ENCODE results near the gene WRAP53. TPM values are rescaled to one million over a fixed set of nuclear protein-coding genes. Genes with fewer than 3 reads are reported as not detected.
A peak's percentile ranks its signal among the peaks of the same experiment; 100 is the strongest.

Gene WRAP53
- total RNA-seq, 1 donor from 2014 or later = 17.1 TPM

DNA sequence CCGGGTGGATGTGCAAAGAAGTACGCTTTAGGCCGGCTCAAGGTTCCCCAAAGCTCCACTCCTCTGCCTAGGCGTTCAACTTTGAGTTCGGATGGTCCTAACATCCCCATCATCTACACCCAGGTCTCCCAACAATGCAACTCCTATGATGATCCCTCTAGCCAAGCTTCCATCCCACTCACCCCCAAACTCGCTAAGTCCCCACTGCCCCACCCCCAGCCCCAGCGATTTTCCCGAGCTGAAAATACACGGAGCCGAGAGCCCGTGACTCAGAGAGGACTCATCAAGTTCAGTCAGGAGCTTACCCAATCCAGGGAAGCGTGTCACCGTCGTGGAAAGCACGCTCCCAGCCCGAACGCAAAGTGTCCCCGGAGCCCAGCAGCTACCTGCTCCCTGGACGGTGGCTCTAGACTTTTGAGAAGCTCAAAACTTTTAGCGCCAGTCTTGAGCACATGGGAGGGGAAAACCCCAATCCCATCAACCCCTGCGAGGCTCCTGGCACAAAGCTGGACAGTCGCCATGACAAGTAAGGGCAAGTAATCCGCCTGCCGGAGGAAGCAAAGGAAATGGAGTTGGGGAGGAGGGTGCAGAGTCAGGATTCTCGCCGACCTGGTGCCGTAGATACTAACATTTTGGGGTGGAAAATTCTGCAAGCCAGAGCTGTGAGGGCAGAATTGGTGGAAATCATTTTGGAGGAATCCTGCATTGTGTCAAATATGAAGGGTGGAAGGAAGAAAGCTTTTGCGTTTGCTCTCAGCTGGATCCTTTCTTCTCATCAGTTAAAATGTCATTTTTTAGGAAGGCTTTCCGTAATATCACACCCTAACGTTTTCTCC lies 987 bp upstream of the WRAP53 start, which contains the start of gene TP53:
Gene TP53 (minus strand): TSS at position 419 of the 836 bp plus-strand sequence. CDS start 10,896 bp downstream, outside the sequence.
- DNase-seq (peak; percentile 79), ATAC-seq (ENCODE audit: low read depth) (peak; percentile 53)
- CTCF ChIA-PET = interaction anchor here (0.7 to 4.2 kb wide), 19 partner anchors 9 to 336 kb away, joined by 3 to 40 read pairs (median 6); partner anchors contain the start of genes ATP1B2, CNTROB, FXR2 and MPDU1
- intact Hi-C loops (cut with micrococcal nuclease) = loop anchor here (1.0 to 10.0 kb wide), 9 partner anchors 37 to 538 kb away; partner anchors contain the start of genes ATP1B2, EIF5A, KDM6B and PER1
- TF ChIP-seq, protein P1, sequence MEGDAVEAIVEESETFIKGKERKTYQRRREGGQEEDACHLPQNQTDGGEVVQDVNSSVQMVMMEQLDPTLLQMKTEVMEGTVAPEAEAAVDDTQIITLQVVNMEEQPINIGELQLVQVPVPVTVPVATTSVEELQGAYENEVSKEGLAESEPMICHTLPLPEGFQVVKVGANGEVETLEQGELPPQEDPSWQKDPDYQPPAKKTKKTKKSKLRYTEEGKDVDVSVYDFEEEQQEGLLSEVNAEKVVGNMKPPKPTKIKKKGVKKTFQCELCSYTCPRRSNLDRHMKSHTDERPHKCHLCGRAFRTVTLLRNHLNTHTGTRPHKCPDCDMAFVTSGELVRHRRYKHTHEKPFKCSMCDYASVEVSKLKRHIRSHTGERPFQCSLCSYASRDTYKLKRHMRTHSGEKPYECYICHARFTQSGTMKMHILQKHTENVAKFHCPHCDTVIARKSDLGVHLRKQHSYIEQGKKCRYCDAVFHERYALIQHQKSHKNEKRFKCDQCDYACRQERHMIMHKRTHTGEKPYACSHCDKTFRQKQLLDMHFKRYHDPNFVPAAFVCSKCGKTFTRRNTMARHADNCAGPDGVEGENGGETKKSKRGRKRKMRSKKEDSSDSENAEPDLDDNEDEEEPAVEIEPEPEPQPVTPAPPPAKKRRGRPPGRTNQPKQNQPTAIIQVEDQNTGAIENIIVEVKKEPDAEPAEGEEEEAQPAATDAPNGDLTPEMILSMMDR (IDR thresholded peaks at IDR 0.05) = no peak
- no peaks in the 10 kb centered on the region for H3K27me3 Mint-ChIP-seq
- peaks cover 37% of the 10 kb centered on the region for H3K36me3 Mint-ChIP-seq (ENCODE audit: low read depth)
- POLR2A ChIA-PET = interaction anchor here (0.5 to 5.9 kb wide), 79 partner anchors 13 to 1171 kb away, joined by 3 to 109 read pairs (median 7); partner anchors contain the start of genes ACADVL, ACAP1, ATP1B2 and BORCS6
- no peaks in the 10 kb centered on the region for H3K9me3 Mint-ChIP-seq
- peak within 1 kb of the TSS; percentile 99 for H3K27ac Mint-ChIP-seq
- peaks cover 53% of the 10 kb centered on the region for H3K4me1 Mint-ChIP-seq
- H3K4me3 Mint-ChIP-seq = peak within 1 kb of the TSS; percentile 97

DNA sequence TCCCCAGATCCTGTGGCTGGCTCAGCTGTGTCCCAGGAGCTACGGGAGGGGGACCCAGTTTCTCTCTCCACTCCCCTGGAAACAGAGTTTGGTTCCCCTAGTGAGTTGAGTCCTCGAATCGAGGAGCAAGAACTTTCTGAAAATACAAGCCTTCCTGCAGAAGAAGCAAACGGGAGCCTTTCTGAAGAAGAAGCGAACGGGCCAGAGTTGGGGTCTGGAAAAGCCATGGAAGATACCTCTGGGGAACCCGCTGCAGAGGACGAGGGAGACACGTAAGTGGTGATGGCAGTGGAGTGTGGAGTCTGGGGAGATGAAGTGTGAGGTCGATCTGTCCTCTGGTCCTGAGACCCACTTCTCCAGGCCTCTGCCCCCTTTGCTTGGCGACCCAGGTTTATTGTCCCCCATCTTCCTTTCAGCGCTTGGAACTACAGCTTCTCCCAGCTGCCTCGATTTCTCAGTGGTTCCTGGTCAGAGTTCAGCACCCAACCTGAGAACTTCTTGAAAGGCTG lies 585 bp downstream of the WRAP53 start:
- peak overlapping the region; percentile 97 for H3K4me3 Mint-ChIP-seq
- intact Hi-C loops (cut with micrococcal nuclease) = loop anchor here (1.0 to 10.0 kb wide), 12 partner anchors 57 to 642 kb away; partner anchors contain the start of genes ALOXE3, CNTROB, NEURL4 and PER1
- H3K9me3 Mint-ChIP-seq = no peaks in the 10 kb centered on the region
- DNase-seq (no peak), ATAC-seq (ENCODE audit: low read depth) (no peak)
- TF ChIP-seq, protein P1 (IDR thresholded peaks at IDR 0.05) = no peak
- H3K36me3 Mint-ChIP-seq (ENCODE audit: low read depth) = peaks cover 38% of the 10 kb centered on the region
- H3K27ac Mint-ChIP-seq = peak overlapping the region; percentile 99
- POLR2A ChIA-PET = interaction anchor here (0.5 to 5.9 kb wide), 16 partner anchors 14 to 534 kb away, joined by 3 to 109 read pairs (median 24); partner anchors contain the start of genes ATP1B2, CNTROB, CYB5D1 and EFNB3
- CTCF ChIA-PET = interaction anchor here (0.6 to 4.2 kb wide), 4 partner anchors 56 to 410 kb away, joined by 4 to 40 read pairs (median 13); partner anchors contain the start of genes SENP3 and TMEM102
- H3K4me1 Mint-ChIP-seq = peaks cover 46% of the 10 kb centered on the region
- H3K27me3 Mint-ChIP-seq = no peaks in the 10 kb centered on the region

DNA sequence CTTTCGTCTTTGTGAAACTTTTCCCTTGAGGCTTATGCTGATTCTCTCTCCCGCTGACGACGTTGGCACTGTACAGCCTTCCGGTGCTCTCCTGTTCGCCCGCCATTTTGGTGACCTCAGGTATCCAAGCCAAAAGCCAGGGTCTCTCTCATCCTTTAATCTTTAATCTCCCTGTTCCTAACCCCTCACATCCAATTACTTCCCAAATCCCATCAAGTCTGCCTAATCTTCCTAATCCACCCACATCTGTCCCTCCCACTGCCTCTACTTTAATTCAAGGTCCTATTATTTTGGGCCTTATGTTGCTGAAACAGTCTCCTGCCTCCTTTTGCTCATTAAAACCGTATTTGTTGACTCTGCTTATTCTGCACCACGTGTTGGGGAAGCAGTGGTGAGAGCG lies 7.3 kb downstream of the WRAP53 start:
- Mint-ChIP-seq H3K36me3 (ENCODE audit: low read depth) (peaks cover 32% of the 10 kb centered on the region), H3K27me3 (no peaks in the 10 kb centered on the region), H3K27ac (no peak overlapping the region), H3K4me1 (no peaks in the 10 kb centered on the region), H3K4me3 (no peak overlapping the region), H3K9me3 (no peaks in the 10 kb centered on the region)
- ATAC-seq (ENCODE audit: low read depth) (no peak), DNase-seq (no peak)
- POLR2A ChIA-PET = no interaction called here
- intact Hi-C loops (cut with micrococcal nuclease) = no loop called here
- CTCF ChIA-PET = no interaction called here
- TF ChIP-seq, protein P1 (IDR thresholded peaks at IDR 0.05) = no peak

DNA sequence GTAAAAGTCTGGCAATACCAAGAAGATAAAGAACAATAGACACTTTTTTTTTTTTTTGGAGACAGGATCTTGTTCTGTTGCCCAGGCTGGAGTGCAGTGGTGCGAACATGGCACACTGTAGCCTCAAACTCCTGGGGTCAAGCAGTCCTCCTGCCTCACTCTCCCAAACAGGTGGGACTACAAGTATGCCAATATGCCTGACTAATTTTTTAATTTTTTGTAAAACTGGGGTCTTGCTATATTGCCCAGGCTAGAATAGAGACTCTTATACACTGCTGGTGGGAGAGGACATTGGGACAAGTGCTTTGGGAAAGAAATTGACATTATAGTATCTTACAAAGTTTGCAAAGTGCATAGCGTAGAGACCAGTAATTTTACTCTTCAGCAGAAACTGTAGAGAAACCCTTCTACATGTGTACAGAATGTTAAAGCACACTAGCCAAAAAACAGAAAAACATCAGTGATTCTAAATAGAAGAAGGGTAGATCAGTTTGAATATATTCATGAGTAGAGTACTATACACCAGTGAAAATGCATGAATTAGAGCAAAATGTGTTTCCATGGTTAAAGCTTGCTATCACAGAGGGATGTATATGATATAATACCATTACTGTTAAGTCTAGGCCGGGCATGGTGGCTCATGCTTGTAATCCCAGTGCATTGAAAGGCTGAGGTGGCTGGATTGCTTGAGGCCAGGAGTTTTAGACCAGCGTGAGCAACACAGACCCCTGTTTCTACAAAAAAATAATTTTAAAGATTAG lies 9.7 kb downstream of the WRAP53 start:
- CTCF ChIA-PET = no interaction called here
- H3K4me3 Mint-ChIP-seq = no peak overlapping the region
- H3K36me3 Mint-ChIP-seq (ENCODE audit: low read depth) = peaks cover 49% of the 10 kb centered on the region

More for the DNA sequence above, 9.7 kb downstream of the WRAP53 start:
- TF ChIP-seq, protein P1 (IDR thresholded peaks at IDR 0.05) = no peak
- no peaks in the 10 kb centered on the region for H3K4me1 Mint-ChIP-seq
- H3K9me3 Mint-ChIP-seq = no peaks in the 10 kb centered on the region
- H3K27ac Mint-ChIP-seq = no peak overlapping the region
- DNase-seq = no peak
- no peaks in the 10 kb centered on the region for H3K27me3 Mint-ChIP-seq
- intact Hi-C loops (cut with micrococcal nuclease) = no loop called here
- POLR2A ChIA-PET = no interaction called here
- ATAC-seq (ENCODE audit: low read depth) = no peak

Data from activated B cell treated with CpG ODN at 0.5 μM for 24 hours (primary cell).